NK-92 (cell line): ENCODE measurements around the gene CTSF.
"Not testable (repeated sequence)": the region's sequence is repeated elsewhere in the genome, so short reads cannot be mapped to it uniquely, and the experiment has no call there.

Experiments
- DNase-seq: peaks from one replicate; lab custom pipeline; 2025; ENCODE audit not compliant: unreplicated experiment; lab: John Stamatoyannopoulos, UW

Gene CTSF

GRCh38 chr11:66589996-66590675, 21.7 kb upstream of the CTSF start:
- DNase-seq = no peak

DNA sequence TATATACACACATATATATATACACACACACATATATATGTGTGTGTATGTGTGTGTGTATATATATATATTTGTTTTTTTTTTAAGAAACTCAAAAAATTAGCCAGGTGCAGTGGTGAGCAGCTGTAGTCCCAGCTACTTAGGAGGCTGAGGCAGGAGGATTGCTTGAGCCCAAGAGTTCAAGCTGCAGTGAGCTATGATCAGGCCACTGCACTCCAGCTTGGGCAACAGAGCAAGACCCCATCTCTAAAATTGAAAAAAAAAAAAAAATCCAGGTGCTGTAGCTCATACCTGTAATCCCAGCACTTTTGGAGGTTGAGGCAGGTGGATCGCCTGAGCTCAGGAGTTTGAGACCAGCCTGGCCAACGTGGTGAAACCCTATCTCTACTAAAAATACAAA, 20.9 kb upstream of the CTSF start:
- DNase-seq = not testable (repeated sequence)

GRCh38 chr11:66586136-66586535, 17.7 kb upstream of the CTSF start:
- no peak for DNase-seq

DNA sequence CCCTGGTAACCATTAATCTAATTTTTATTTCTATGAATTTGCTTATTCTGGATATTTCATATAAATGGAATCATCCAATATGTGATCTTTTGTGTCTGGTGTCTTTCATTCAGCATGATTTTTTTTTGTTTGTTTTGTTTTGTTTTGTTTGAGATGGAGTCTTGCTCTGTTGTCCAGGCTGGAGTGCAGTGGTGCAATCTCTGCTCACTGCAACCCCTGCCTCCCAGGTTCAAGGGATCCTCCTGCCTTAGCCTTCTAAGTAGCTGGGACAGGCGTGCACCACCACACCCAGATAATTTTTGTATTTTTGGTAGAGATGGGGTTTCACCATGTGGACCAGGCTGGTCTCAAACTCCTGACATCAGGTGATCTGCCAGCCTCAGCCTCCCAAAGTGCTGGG, 17.0 kb upstream of the CTSF start:
- not testable (repeated sequence) for DNase-seq

DNA sequence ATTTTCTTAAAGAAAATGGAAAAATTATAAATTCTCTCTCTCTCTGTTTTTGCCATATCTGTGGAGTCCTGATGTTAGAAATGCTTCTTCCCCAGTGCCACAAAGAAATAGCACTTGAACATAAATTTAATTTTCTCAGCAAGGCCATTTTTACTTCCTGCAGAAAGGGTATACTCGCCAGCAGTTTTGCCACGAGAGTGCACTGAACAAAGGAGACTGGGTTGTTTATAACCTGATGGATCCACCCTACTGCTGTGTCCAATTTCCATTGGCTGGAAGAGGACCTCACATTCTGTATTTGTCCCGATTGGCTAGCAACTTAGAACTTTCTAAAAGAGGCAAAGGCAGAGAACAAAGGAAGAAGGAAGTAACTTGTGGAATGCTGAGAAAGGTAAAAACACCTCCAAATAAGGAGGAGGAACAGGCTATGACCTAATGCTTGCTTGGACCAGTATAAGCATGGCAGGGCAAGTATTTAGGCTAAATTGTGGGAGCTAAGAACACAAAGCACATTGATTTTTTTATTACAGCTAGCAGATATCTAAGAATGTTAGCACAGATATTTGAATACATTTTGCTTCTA, 14.2 kb upstream of the CTSF start:
- DNase-seq = not testable (repeated sequence)

- DNase-seq = no peak
Observed at GRCh38 chr11:66581261-66581660, 12.9 kb upstream of the CTSF start.

DNA sequence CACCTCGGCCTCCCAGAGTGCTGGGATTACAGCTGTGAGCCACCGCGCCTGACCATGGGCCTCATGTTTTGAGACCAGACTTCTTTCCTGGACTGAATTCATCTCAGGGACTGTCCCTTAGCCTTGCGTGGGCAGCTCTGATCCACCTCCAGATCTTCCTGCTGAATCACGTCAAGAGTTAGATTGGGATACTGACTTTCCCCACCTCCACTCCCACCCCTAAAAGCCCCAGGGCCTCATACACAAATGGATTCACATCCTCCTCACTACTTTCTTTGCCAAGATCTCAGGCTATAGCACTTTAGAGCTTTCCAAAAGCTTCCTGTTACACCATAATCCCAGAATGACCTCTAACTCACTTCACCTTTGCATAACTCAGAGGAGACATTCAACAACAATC, 12.4 kb upstream of the CTSF start:
- DNase-seq = no peak

- no peak for DNase-seq
Observed at GRCh38 chr11:66579017-66579606, 10.7 kb upstream of the CTSF start.

GRCh38 chr11:66570850-66571180, 2.4 kb upstream of the CTSF start:
- no peak for DNase-seq

DNA sequence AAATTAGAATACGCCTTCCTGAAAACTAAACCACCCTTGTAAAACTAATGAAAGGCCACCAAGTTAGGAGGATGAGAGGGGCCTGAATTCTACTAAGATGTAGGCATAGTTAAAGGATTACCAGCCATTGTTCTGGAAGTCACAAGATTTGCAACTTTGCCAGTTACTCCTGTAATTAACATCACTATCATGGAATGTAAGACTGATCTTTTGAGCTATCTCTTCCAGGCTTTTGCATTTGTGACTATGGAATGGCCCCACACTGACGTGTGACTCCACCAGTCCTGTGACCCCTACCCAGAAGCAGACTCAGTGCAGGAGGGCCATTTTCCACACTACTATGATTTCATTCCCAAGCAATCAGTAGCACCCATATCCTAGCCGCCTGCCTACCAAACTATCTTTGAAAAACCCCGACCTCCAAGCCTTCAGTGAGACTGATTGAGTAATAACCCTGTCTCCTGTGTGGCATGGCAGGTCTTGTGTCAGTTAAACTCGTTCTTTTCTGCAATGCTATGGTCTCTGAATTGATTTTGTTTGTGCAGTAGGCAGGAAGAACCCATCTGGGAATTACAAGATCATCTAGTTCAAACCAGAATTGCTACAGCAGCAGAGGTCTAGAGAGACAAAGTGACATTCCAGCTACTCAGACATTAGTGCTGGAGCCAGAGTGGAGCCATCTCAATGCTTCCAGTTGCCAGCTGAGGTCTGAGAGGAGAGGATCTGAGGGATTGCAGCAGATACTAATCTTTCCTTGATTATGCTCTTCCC, 1.9 kb upstream of the CTSF start:
- no peak for DNase-seq

GRCh38 chr11:66569076-66569475, 670 bp upstream of the CTSF start:
- DNase-seq = no peak

DNA sequence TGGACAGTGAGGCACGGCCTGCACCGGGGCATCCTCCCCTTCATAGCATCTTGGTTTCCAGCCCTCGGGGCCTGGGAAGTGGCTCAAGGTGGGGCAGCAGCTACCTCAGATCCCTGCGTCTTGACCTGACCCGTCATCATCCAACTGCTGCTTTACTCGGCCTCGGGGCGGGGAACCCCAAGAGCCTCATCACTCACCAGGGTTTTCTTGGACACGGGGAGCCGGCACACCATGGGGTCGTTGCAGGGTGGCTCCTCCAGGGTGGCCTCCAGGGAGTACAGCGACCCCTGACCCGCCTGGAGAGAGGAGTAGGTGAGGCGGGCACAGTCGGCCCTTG, 651 bp downstream of the CTSF start:
- no peak for DNase-seq

- no peak for DNase-seq
Observed at GRCh38 chr11:66566221-66566620, 2.2 kb downstream of the CTSF start.

- DNase-seq = no peak
Observed at GRCh38 chr11:66564984-66565383, 3.4 kb downstream of the CTSF start.

DNA sequence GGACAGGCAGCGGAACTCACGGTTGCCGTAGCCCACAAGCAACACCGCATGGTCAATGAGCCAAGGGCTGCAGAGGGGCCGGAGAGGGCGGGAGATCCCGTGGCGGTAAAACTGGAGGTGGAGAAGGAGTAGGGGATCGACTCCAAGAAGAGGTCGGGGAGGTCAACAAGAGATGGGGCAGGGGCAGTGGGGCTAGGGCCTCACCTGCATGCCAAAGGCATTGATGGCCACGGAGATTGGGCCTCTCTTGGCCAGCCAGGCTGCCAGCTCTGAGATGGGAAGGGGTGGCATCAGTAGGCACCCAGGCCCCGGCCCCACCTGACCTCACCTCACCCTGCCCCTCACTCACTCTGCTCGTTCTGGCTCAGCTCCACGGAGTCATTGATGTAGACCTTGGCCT, 3.9 kb downstream of the CTSF start:
- no peak for DNase-seq

DNA sequence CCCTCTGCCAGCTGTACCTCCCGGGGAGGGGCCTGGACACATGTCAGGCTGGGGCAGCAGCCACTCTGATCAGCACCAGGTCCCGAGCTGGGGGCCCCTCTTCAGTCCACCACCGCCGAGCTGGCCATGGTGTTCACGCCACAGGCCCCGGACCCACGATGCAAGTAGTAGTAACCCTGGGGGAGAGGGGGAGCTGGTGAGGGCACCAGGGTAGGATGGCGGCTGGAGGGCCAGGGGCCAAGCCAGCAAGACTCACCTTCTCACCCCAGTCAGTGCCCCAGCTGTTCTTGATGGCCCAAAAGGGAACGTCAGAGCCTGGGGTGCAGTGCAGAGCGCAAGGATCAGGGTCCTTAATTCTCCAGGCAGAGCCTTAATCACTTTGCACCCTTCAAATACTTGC, 4.6 kb downstream of the CTSF start:
- DNase-seq = no peak

GRCh38 chr11:66562907-66563583, 5.4 kb downstream of the CTSF start:
- DNase-seq = no peak

GRCh38 chr11:66562275-66562674, 6.1 kb downstream of the CTSF start:
- DNase-seq = no peak

DNA sequence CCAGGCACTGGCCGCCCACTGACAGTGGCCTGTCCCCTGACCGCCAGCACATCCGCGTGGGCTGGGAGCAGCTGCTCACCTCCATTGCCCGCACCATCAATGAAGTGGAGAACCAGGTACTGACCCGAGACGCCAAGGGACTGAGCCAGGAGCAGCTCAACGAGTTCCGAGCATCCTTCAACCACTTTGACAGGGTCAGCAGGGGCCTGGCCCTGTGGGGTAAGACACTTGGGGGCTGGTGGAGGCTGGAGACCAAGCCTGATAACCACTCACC, 6.5 kb downstream of the CTSF start:
- no peak for DNase-seq

DNA sequence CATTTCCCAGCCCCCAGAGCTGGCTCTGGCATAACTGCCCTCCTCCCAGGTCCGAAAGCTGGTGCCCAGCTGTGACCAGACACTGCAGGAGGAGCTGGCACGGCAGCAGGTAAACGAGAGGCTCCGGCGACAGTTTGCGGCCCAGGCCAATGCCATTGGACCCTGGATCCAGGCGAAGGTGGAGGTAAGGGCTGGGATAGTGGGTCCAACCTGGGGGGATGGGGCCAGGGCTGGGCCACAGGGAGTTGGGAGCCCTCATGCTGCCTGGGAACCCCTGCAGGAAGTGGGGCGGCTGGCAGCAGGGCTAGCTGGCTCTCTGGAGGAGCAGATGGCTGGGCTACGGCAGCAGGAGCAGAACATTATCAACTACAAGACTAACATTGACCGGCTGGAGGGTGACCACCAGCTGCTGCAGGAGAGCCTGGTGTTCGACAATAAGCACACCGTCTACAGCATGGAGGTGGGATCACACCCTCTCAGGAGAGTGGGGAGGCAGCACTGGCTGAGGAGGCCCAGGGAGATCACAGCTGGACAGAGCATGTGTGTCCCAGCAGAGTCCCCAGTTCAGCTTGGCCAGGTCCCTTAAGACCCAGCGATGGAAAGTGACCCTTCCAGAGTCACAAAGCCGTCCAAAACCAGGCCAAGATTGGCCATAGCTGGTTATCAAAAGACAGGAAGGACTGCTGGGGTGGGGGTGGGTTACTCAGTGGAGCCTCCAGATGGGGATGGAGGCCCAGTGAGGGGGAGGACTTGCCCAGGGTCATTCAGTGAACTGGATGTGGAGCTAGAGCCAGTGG, 7.0 kb downstream of the CTSF start:
- no peak for DNase-seq
